PC-9 (cell line): ENCODE measurements around the gene LIPG.

Experiments
- EZH2 ChIP-seq: fragments of 200-600 bp; sonication (generic); IDR thresholded peaks from 2 replicates; pipeline ENCODE4 v1.8.0; 2017; ENCODE audit warnings: antibody characterized with exemption, low read depth
- TF ChIP-seq, protein P1 (sequence below): fragments of 200-600 bp; sonication (generic); conservative IDR thresholded peaks from 2 replicates; pipeline ENCODE4 v1.6.1; 2017; ENCODE audit warnings: mixed run types, antibody characterized with exemption, mild to moderate bottlenecking, moderate library complexity

DNA sequence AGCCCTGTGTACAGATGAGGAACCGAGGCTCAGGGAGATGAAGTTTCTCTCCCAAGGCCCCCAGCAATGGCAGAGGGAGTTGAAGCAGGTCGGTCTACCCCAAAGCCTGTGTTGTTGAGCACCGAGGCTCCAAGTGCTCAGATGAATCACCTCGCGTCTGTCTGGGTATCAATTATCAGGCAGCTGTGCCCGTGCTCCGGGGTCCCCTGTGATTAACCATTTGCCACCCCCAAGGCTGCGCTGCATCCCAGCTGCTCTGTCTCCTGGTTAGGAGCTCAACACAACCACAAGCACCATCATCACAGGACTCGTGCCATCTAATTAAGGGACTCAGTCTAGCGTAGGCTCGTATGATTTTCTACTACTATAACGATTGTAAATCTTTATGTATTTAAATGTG lies 27.1 kb downstream of the LIPG start:
- TF ChIP-seq, protein P1, sequence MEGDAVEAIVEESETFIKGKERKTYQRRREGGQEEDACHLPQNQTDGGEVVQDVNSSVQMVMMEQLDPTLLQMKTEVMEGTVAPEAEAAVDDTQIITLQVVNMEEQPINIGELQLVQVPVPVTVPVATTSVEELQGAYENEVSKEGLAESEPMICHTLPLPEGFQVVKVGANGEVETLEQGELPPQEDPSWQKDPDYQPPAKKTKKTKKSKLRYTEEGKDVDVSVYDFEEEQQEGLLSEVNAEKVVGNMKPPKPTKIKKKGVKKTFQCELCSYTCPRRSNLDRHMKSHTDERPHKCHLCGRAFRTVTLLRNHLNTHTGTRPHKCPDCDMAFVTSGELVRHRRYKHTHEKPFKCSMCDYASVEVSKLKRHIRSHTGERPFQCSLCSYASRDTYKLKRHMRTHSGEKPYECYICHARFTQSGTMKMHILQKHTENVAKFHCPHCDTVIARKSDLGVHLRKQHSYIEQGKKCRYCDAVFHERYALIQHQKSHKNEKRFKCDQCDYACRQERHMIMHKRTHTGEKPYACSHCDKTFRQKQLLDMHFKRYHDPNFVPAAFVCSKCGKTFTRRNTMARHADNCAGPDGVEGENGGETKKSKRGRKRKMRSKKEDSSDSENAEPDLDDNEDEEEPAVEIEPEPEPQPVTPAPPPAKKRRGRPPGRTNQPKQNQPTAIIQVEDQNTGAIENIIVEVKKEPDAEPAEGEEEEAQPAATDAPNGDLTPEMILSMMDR: no peak
- TF ChIP-seq EZH2: no peak
